GM19467 (cell line): ENCODE results near the gene QRICH1.

Source experiments
- ATAC-seq: cut with Tn5 transposase; IDR thresholded peaks from one replicate; pipeline ENCODE4 v1.9.1; 2021; ENCODE audit warnings: mild to moderate bottlenecking, moderate library complexity; ENCODE audit not compliant: unreplicated experiment

Gene QRICH1

GRCh38 chr3:49035281-49035680 is 58.6 kb downstream of the QRICH1 start:
- ATAC-seq = no peak

GRCh38 chr3:49034650-49035049 is 59.2 kb downstream of the QRICH1 start:
- no peak for ATAC-seq

- no peak for ATAC-seq
Observed at GRCh38 chr3:49032646-49033304, 61.1 kb downstream of the QRICH1 start.

- no peak for ATAC-seq
Observed at GRCh38 chr3:49030321-49030720, 63.5 kb downstream of the QRICH1 start.

- ATAC-seq = no peak
Observed at GRCh38 chr3:49029563-49029884, 64.3 kb downstream of the QRICH1 start.

GRCh38 chr3:49028673-49029562 is 65.0 kb downstream of the QRICH1 start, which contains the start of gene IMPDH2:
IMPDH2 (minus strand) TSS chr3:49029398; CDS start chr3:49029350, 48 bp downstream.
- peak; percentile 85 for ATAC-seq

- no peak for ATAC-seq
Observed at GRCh38 chr3:49028298-49028672, 65.6 kb downstream of the QRICH1 start.

GRCh38 chr3:49027634-49028033 is 66.2 kb downstream of the QRICH1 start:
- no peak for ATAC-seq

GRCh38 chr3:49026536-49026935 is 67.3 kb downstream of the QRICH1 start:
- ATAC-seq = no peak

- no peak for ATAC-seq
Observed at GRCh38 chr3:49025793-49026520, 67.9 kb downstream of the QRICH1 start.

- no peak for ATAC-seq
Observed at GRCh38 chr3:49025005-49025792, 68.7 kb downstream of the QRICH1 start.

GRCh38 chr3:49024449-49024848 is 69.4 kb downstream of the QRICH1 start:
- no peak for ATAC-seq

- ATAC-seq = no peak
Observed at GRCh38 chr3:49023775-49024174, 70.1 kb downstream of the QRICH1 start.

- ATAC-seq = no peak
Observed at GRCh38 chr3:49022688-49023171, 71.1 kb downstream of the QRICH1 start.

GRCh38 chr3:49021813-49022687 is 71.8 kb downstream of the QRICH1 start, which contains the start of gene NDUFAF3:
NDUFAF3 (plus strand) TSS chr3:49022121; CDS start chr3:49022145, 24 bp downstream.
- peak; percentile 49 for ATAC-seq

GRCh38 chr3:49021213-49021812 is 72.6 kb downstream of the QRICH1 start:
- ATAC-seq = peak; percentile 45

GRCh38 chr3:49020330-49021212 is 73.3 kb downstream of the QRICH1 start:
- peak; percentile 7 for ATAC-seq

- no peak for ATAC-seq
Observed at GRCh38 chr3:49019941-49020329, 73.9 kb downstream of the QRICH1 start.
